WTC11 (cell line): ENCODE data around the gene PTPRG. TPM values are rescaled to one million over a fixed set of nuclear protein-coding genes. Genes with fewer than 3 reads are reported as not detected.

ENCODE experiments used
- ATAC-seq: fragments of 200-7000 bp; cut with Tn5 transposase; 2 replicates; pipeline ENCODE4 v1.10.0; 2021; ENCODE audit warnings: mild to moderate bottlenecking, moderate library complexity
- CTCF ChIA-PET: fragments of 300-600 bp; sonication (Branson Sonifier 250); formaldehyde crosslinking; loops from one replicate; lab custom pipeline; 2021; ENCODE audit warnings: antibody characterized with exemption; lab: Charles Lee
- POLR2A ChIA-PET: fragments of 350-600 bp; sonication (Branson Sonifier 250); formaldehyde crosslinking; loops from one replicate; lab custom pipeline; 2021; ENCODE audit warnings: antibody characterized with exemption; lab: Charles Lee
- DNase-seq: peaks from one replicate; pipeline ENCODE4 v3.0.0; 2021; ENCODE audit warnings: low spot score
- H3K27ac Mint-ChIP-seq: 2 replicates; pipeline ENCODE4 v1.8.0; 2021; ENCODE audit warnings: mixed read lengths
- H3K27me3 Mint-ChIP-seq: 2 replicates; pipeline ENCODE4 v1.8.0; 2021; ENCODE audit warnings: low read depth, mild to moderate bottlenecking, moderate library complexity, mixed read lengths
- H3K36me3 Mint-ChIP-seq: 2 replicates; pipeline ENCODE4 v1.8.0; 2021; ENCODE audit warnings: mixed read lengths
- H3K4me1 Mint-ChIP-seq: 2 replicates; pipeline ENCODE4 v1.8.0; 2022; ENCODE audit warnings: mixed read lengths
- H3K4me3 Mint-ChIP-seq: 2 replicates; pipeline ENCODE4 v1.8.0; 2021; ENCODE audit warnings: mild to moderate bottlenecking, moderate library complexity, mixed read lengths
- H3K9me3 Mint-ChIP-seq: 2 replicates; pipeline ENCODE4 v1.8.0; 2021; ENCODE audit warnings: mixed read lengths
- ARID4B ChIP-seq: sonication (generic); formaldehyde crosslinking; IDR thresholded peaks from 2 replicates; pipeline ENCODE4 v1.8.0; 2023; ENCODE audit warnings: missing genetic modification reagents, mild to moderate bottlenecking, borderline replicate concordance
- ATF3 ChIP-seq: sonication (generic); formaldehyde crosslinking; conservative IDR thresholded peaks from 2 replicates; pipeline ENCODE4 v1.8.1; 2022; ENCODE audit warnings: mild to moderate bottlenecking, missing genetic modification reagents
- ATF6 ChIP-seq: sonication (generic); formaldehyde crosslinking; IDR thresholded peaks from 2 replicates; pipeline ENCODE4 v1.8.1; 2023; ENCODE audit warnings: mild to moderate bottlenecking, missing genetic modification reagents
- JUN ChIP-seq: sonication (generic); formaldehyde crosslinking; IDR thresholded peaks from 2 replicates; pipeline ENCODE4 v1.8.0; 2023; ENCODE audit warnings: mild to moderate bottlenecking, missing genetic modification reagents
- NFE2L1 ChIP-seq: sonication (generic); formaldehyde crosslinking; IDR thresholded peaks from 2 replicates; pipeline ENCODE4 v1.8.1; 2023; ENCODE audit warnings: missing genetic modification reagents
- NR2C2 ChIP-seq: sonication (generic); formaldehyde crosslinking; IDR thresholded peaks from 2 replicates; pipeline ENCODE4 v1.8.0; 2022; ENCODE audit warnings: mild to moderate bottlenecking, missing genetic modification reagents
- NR3C1 ChIP-seq: sonication (generic); formaldehyde crosslinking; conservative IDR thresholded peaks from 2 replicates; pipeline ENCODE4 v1.8.1; 2023; ENCODE audit warnings: low read depth, mild to moderate bottlenecking, missing genetic modification reagents
- PRDM15 ChIP-seq: sonication (generic); formaldehyde crosslinking; IDR thresholded peaks from 2 replicates; pipeline ENCODE4 v1.8.0; 2022; ENCODE audit warnings: missing genetic modification reagents
- PREB ChIP-seq: sonication (generic); formaldehyde crosslinking; IDR thresholded peaks from 2 replicates; pipeline ENCODE4 v1.8.1; 2022; ENCODE audit warnings: mild to moderate bottlenecking, missing genetic modification reagents, moderate library complexity, borderline replicate concordance
- SMAD4 ChIP-seq: sonication (generic); formaldehyde crosslinking; IDR thresholded peaks from 2 replicates; pipeline ENCODE4 v1.8.0; 2022; ENCODE audit warnings: mild to moderate bottlenecking, missing genetic modification reagents
- SOX15 ChIP-seq: fragments of 250-450 bp; sonication (Bioruptor Pico); IDR thresholded peaks from 2 replicates; pipeline ENCODE4 v1.9.0; 2021; ENCODE audit warnings: mild to moderate bottlenecking
- SP1 ChIP-seq: sonication (generic); formaldehyde crosslinking; conservative IDR thresholded peaks from 2 replicates; pipeline ENCODE4 v1.8.1; 2022; ENCODE audit warnings: missing genetic modification reagents
- TEAD1 ChIP-seq: sonication (generic); formaldehyde crosslinking; IDR thresholded peaks from 2 replicates; pipeline ENCODE4 v1.8.0; 2022; ENCODE audit warnings: mild to moderate bottlenecking, missing genetic modification reagents
- USF2 ChIP-seq: sonication (generic); formaldehyde crosslinking; IDR thresholded peaks from 2 replicates; pipeline ENCODE4 v1.8.1; 2023; ENCODE audit warnings: mild to moderate bottlenecking, missing genetic modification reagents, moderate library complexity
- ZNF121 ChIP-seq: sonication (generic); formaldehyde crosslinking; IDR thresholded peaks from 2 replicates; pipeline ENCODE4 v1.8.0; 2023; ENCODE audit warnings: missing genetic modification reagents
- ZNF263 ChIP-seq: sonication (generic); formaldehyde crosslinking; IDR thresholded peaks from 2 replicates; pipeline ENCODE4 v1.8.1; 2022; ENCODE audit warnings: low read depth, mild to moderate bottlenecking, moderate library complexity, missing genetic modification reagents
- ZNF317 ChIP-seq: sonication (generic); formaldehyde crosslinking; IDR thresholded peaks from 2 replicates; pipeline ENCODE4 v1.8.1; 2023; ENCODE audit warnings: low read depth, mild to moderate bottlenecking, moderate library complexity, missing genetic modification reagents, borderline replicate concordance
- ZNF416 ChIP-seq: fragments of 250-450 bp; sonication (Bioruptor Pico); IDR thresholded peaks from 2 replicates; pipeline ENCODE4 v1.9.0; 2021; ENCODE audit warnings: mild to moderate bottlenecking, inconsistent platforms
- ZNF423 ChIP-seq: fragments of 250-450 bp; sonication (Bioruptor Pico); IDR thresholded peaks from 2 replicates; pipeline ENCODE4 v2.1.2; 2022; ENCODE audit warnings: mild to moderate bottlenecking, moderate library complexity
- total RNA-seq: library from RNA; stranded (reverse); gene quantifications from 3 replicates; pipeline ENCODE4 v1.2.3, GENCODE V29; 2021

PTPRG gene
- total RNA-seq, 1 experiment from 2014 or later = 106 TPM

- Mint-ChIP-seq H3K4me3 (no peak overlapping the region), H3K36me3 (no peaks in the 10 kb centered on the region), H3K27me3 (no peaks in the 10 kb centered on the region), H3K9me3 (no peaks in the 10 kb centered on the region), H3K4me1 (peaks cover 94% of the 10 kb centered on the region), H3K27ac (no peak overlapping the region)
- ChIA-PET POLR2A (no interaction called here), CTCF (interaction anchor here (1.0 kb wide), 1 partner anchor 59 kb away, joined by 5 read pairs; no protein-coding TSS in a partner anchor)
- TF ChIP-seq ZNF423 (CRISPR knock-in tag) (no peak), JUN (CRISPR knock-in tag) (no peak), ZNF263 (CRISPR knock-in tag) (no peak), USF2 (CRISPR knock-in tag) (no peak), ARID4B (no peak), TEAD1 (CRISPR knock-in tag) (no peak), ZNF416 (no peak), ZNF121 (no peak), ATF6 (CRISPR knock-in tag) (no peak), NR3C1 (CRISPR knock-in tag) (no peak), ATF3 (CRISPR knock-in tag) (no peak), NR2C2 (CRISPR knock-in tag) (no peak), NFE2L1 (CRISPR knock-in tag) (no peak), SMAD4 (CRISPR knock-in tag) (no peak), SOX15 (CRISPR knock-in tag) (no peak), PREB (CRISPR knock-in tag) (no peak), PRDM15 (CRISPR knock-in tag) (no peak), ZNF317 (CRISPR knock-in tag) (no peak), SP1 (CRISPR knock-in tag) (no peak)
- DNase-seq = no peak
- ATAC-seq = no peak
Observed at GRCh38 chr3:61876797-61877196, 315.4 kb downstream of the PTPRG start.
